CD4-positive, alpha-beta memory T cell (primary cell): ENCODE data around the gene LARP4B. TPM values are rescaled to one million over a fixed set of nuclear protein-coding genes. Genes with fewer than 3 reads are reported as not detected.

Experiments
- CTCF ChIA-PET: fragments of 350-600 bp; sonication (Branson Sonifier 250); formaldehyde crosslinking; loops from one replicate; lab custom pipeline; 2021; ENCODE audit warnings: inconsistent platforms; ENCODE audit not compliant: partially characterized antibody; lab: Charles Lee
- POLR2A ChIA-PET: fragments of 350-600 bp; sonication (Branson Sonifier 250); formaldehyde crosslinking; loops from one replicate; lab custom pipeline; 2021; ENCODE audit not compliant: partially characterized antibody; lab: Charles Lee
- DNase-seq, 5 donors: peaks; one replicate each; pipeline versions ENCODE4 v3.0.0 to v3.0.0-alpha.2; 2020 to 2022; ENCODE audit warnings: mixed read lengths in 1 of 5
- H3K27ac ChIP-seq: one replicate; pipeline ENCODE4 v1.7.0; 2013; ENCODE audit warnings: low read depth, low read length
- H3K27me3 ChIP-seq: 2 replicates; pipeline ENCODE4 v1.7.0; 2013; ENCODE audit warnings: mild to moderate bottlenecking, low read length, moderate library complexity; ENCODE audit not compliant: insufficient read depth
- H3K36me3 ChIP-seq: 2 replicates; pipeline ENCODE4 v1.7.0; 2013; ENCODE audit warnings: mild to moderate bottlenecking, low read length, moderate library complexity; ENCODE audit not compliant: insufficient read depth
- H3K4me1 ChIP-seq: 2 replicates; pipeline ENCODE4 v1.7.0; 2013; ENCODE audit warnings: mild to moderate bottlenecking, low read length, moderate library complexity; ENCODE audit not compliant: insufficient read depth
- H3K4me3 ChIP-seq, 2 donors: one replicate each; pipeline ENCODE4 v1.7.0; 2013; ENCODE audit warnings: low read length in 2 of 2, mild to moderate bottlenecking in 1 of 2
- H3K9me3 ChIP-seq, 2 donors: one replicate each; pipeline ENCODE4 v1.7.0; 2013; ENCODE audit warnings: low read length in 2 of 2, control low read depth in 1 of 2; ENCODE audit not compliant: control insufficient read depth in 1 of 2
- H3K27ac Mint-ChIP-seq, 7 donors: one replicate each; pipeline ENCODE4 v1.8.0; 2020 to 2021; ENCODE audit warnings: mixed read lengths in 7 of 7, mild to moderate bottlenecking in 6 of 7, inconsistent platforms in 3 of 7, moderate library complexity in 3 of 7
- H3K27me3 Mint-ChIP-seq, 2 donors: one replicate each; pipeline ENCODE4 v1.8.0; 2020 to 2021; ENCODE audit warnings: mixed read lengths in 2 of 2
- H3K36me3 Mint-ChIP-seq, 2 donors: one replicate each; pipeline ENCODE4 v1.8.0; 2020 to 2021; ENCODE audit warnings: mixed read lengths in 2 of 2, inconsistent platforms in 1 of 2, mild to moderate bottlenecking in 1 of 2
- H3K4me1 Mint-ChIP-seq, 4 donors: one replicate each; pipeline ENCODE4 v1.8.0; 2020 to 2021; ENCODE audit warnings: mixed read lengths in 4 of 4, mild to moderate bottlenecking in 1 of 4
- H3K4me3 Mint-ChIP-seq, 8 donors: one replicate each; pipeline ENCODE4 v1.8.0; 2020 to 2021; ENCODE audit warnings: mixed read lengths in 8 of 8, mild to moderate bottlenecking in 7 of 8, moderate library complexity in 6 of 8, inconsistent platforms in 3 of 8
- H3K9me3 Mint-ChIP-seq, 8 donors: one replicate each; pipeline ENCODE4 v1.8.0; 2020 to 2021; ENCODE audit warnings: mixed read lengths in 8 of 8, mild to moderate bottlenecking in 5 of 8, inconsistent platforms in 3 of 8, moderate library complexity in 1 of 8
- intact Hi-C: fragments of 100-400 bp; cut with micrococcal nuclease; formaldehyde crosslinking; loops from one replicate; pipeline ENCODE4 v1.15.1; 2023
- polyA plus RNA-seq, 2 donors: library from polyadenylated mRNA; unstranded; fragments of 300-500 nt; fragmentation: Illumina TruSeq; gene quantifications; one replicate each; pipeline ENCODE4 v1.2.3, GENCODE V29; 2021
- total RNA-seq, 2 experiments: library from RNA; stranded (reverse); gene quantifications; one replicate each; pipeline ENCODE4 v1.2.3, GENCODE V29; 2021

The LARP4B gene
- total and polyA plus RNA-seq, 4 experiments from 2014 or later, result 13.0 to 99.7 (median 61.9) TPM

DNA sequence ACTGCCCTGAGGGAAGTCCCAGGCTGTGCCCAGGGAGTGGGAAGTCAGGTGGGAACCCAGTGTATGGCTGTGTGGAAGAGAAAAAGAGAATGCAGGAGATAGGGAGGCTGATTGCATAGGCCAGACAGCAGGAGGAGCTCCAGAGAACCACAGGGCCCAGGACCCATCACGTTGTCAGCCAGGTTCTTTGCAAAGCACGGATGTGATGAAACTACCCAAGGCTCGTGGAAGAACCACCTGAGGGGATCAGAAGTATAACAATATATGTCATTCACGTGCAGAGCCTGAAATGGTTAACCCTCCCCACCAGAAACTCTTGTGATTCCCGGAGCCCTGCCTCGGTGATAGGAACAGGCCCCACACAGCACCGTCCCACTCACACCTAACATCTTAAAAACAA is 83.6 kb downstream of the LARP4B start:
- POLR2A ChIA-PET, result no interaction called here
- no peaks in the 10 kb centered on the region for H3K27me3 Mint-ChIP-seq
- intact Hi-C loops, result no loop called here
- peak overlapping the region in 3 of 7 donors; percentile 48 to 55 (median 52) for H3K27ac Mint-ChIP-seq
- H3K9me3 Mint-ChIP-seq, result peaks cover 0 to 9% (median 3%) of the 10 kb centered on the region in 8 donors
- Histone ChIP-seq H3K4me3 (no peak overlapping the region), H3K36me3 (peaks cover 16% of the 10 kb centered on the region), H3K27me3 (no peaks in the 10 kb centered on the region), H3K27ac (no peak overlapping the region), H3K9me3 (no peaks in the 10 kb centered on the region), H3K4me1 (peaks cover 15% of the 10 kb centered on the region)
- CTCF ChIA-PET, result no interaction called here
- H3K4me1 Mint-ChIP-seq, result peaks cover 43 to 73% (median 57%) of the 10 kb centered on the region in 4 donors
- H3K36me3 Mint-ChIP-seq, result peaks cover 56 to 82% of the 10 kb centered on the region in 2 donors
- no peak for DNase-seq
- H3K4me3 Mint-ChIP-seq, result no peak overlapping the region

DNA sequence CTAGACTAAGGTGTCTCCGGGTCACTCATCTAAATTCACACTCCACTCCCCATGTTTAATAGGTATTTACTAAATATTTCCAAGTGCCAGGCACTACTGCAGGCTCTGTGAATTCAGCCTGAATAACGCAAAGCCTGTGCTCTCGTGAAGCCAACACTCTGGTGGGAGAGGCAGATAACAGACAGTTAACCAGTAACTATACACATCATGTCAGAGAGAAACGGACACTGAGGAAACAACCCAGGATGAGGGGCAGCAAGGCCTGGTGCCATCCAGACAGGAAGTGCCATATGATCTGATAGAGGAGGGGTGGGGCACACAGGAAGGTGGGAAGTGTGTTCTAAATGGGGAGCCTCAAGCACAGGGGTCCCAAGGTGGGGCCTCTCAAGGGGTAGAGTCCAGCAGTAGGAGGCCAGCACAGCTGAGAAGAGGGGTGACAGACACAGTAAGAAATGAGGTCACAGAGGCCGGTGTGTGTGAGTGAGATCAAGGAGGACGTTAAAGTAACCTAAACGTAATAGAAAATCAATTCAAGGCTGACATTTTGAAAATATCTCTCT is 85.3 kb downstream of the LARP4B start:
- Mint-ChIP-seq H3K9me3 (peaks cover 0 to 6% (median 3%) of the 10 kb centered on the region in 8 donors), H3K4me3 (peak overlapping the region in 1 of 8 donors; percentile 20), H3K4me1 (peaks cover 33 to 57% (median 46%) of the 10 kb centered on the region in 4 donors), H3K36me3 (peaks cover 43 to 73% of the 10 kb centered on the region in 2 donors), H3K27me3 (no peaks in the 10 kb centered on the region), H3K27ac (peak overlapping the region; percentile 44 to 73 (median 58))
- Histone ChIP-seq H3K27ac (no peak overlapping the region), H3K4me3 (no peak overlapping the region), H3K4me1 (peaks cover 15% of the 10 kb centered on the region), H3K9me3 (no peaks in the 10 kb centered on the region), H3K36me3 (peaks cover 23% of the 10 kb centered on the region), H3K27me3 (no peaks in the 10 kb centered on the region)
- ChIA-PET POLR2A (no interaction called here), CTCF (no interaction called here)
- DNase-seq, result no peak
- intact Hi-C loops, result no loop called here

DNA sequence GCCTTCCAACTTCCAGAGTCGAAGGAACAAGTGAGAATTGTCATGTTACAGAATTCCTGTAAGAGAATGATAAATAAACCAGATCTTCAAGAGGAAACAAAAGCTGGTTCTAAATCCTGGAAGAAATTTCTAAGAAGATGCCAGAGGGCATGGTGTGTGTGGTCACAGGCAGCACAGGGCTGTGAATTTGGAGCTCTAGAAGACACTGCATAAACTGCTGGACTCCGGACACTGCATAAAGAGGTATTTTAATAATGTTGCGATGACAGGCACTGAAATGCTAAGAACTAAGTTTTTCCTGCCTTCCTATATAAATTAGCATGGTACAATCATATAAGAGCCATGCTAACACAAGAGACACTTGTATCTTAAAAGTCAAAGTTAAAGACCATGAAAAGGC is 86.0 kb downstream of the LARP4B start:
- H3K4me1 ChIP-seq, result peaks cover 15% of the 10 kb centered on the region
- Mint-ChIP-seq H3K27me3 (no peaks in the 10 kb centered on the region), H3K9me3 (peaks cover 0 to 5% (median 1%) of the 10 kb centered on the region in 8 donors), H3K27ac (peak overlapping the region in 6 of 7 donors; percentile 24 to 84 (median 46)), H3K36me3 (peaks cover 39 to 74% of the 10 kb centered on the region in 2 donors), H3K4me1 (peaks cover 32 to 57% (median 45%) of the 10 kb centered on the region in 4 donors), H3K4me3 (no peak overlapping the region)
- H3K9me3 ChIP-seq, result no peaks in the 10 kb centered on the region
- no peaks in the 10 kb centered on the region for H3K27me3 ChIP-seq
- intact Hi-C loops, result no loop called here
- peaks cover 30% of the 10 kb centered on the region for H3K36me3 ChIP-seq
- DNase-seq, result no peak
- CTCF ChIA-PET, result no interaction called here
- POLR2A ChIA-PET, result no interaction called here
- H3K27ac ChIP-seq, result no peak overlapping the region
- H3K4me3 ChIP-seq, result no peak overlapping the region

DNA sequence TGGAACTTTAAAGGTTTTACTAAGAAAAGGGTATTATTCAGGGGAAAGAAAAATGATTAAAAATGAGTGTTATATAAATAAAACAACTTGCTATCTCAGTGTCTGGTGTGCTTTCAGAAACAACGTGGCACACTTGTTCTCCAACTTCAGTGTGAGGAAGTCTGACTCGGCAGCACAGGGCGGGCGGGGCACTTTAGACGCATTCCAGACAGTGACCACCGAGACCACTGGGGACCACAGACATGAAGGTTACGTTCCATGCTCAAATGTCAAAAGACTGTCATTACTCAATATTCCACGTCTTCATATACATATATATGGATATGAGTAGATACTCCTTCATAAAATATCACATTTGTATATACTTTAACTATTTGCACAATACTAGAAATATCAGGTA is 87.0 kb downstream of the LARP4B start:
- DNase-seq, result no peak
- Histone ChIP-seq H3K9me3 (no peaks in the 10 kb centered on the region), H3K4me3 (no peak overlapping the region), H3K36me3 (peaks cover 39% of the 10 kb centered on the region), H3K27me3 (no peaks in the 10 kb centered on the region), H3K27ac (no peak overlapping the region), H3K4me1 (peaks cover 15% of the 10 kb centered on the region)
- intact Hi-C loops, result no loop called here
- Mint-ChIP-seq H3K4me3 (no peak overlapping the region), H3K27ac (peak overlapping the region in 5 of 7 donors; percentile 16 to 78 (median 24)), H3K27me3 (no peaks in the 10 kb centered on the region), H3K9me3 (peaks cover 0 to 2% (median 0%) of the 10 kb centered on the region in 8 donors), H3K36me3 (peaks cover 34 to 73% of the 10 kb centered on the region in 2 donors), H3K4me1 (peaks cover 27 to 52% (median 40%) of the 10 kb centered on the region in 4 donors)
- ChIA-PET CTCF (no interaction called here), POLR2A (interaction anchor here (0.6 kb wide), 1 partner anchor 639 kb away, joined by 3 read pairs; no protein-coding TSS in a partner anchor)

DNA sequence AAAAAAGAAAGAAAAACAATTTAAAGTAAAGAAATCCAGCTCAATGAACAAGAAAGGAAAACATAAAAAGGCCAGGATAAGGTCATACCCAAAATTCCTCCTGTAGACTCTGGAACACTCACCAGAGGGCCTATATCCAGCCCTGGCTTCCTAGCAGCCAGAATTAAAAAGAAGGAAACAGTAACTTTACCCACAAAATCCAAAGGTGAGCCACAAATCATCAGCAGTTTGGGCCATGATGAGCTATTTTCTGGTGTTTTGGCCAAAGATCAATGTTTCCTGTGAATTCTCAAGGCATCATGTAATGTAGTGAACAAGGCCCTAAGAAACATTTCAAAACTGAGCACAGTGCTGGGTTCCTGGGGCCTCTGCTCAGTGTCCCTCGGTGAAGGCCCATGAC is 87.8 kb downstream of the LARP4B start:
- no peaks in the 10 kb centered on the region for H3K9me3 Mint-ChIP-seq
- no peak overlapping the region for H3K27ac ChIP-seq
- ChIA-PET CTCF (no interaction called here), POLR2A (interaction anchor here (0.6 kb wide), 2 partner anchors 325 to 638 kb away, joined by 3 to 4 read pairs; no protein-coding TSS in a partner anchor)
- no peak for DNase-seq
- H3K36me3 Mint-ChIP-seq, result peaks cover 33 to 75% of the 10 kb centered on the region in 2 donors
- no peak overlapping the region for H3K27ac Mint-ChIP-seq
- no peaks in the 10 kb centered on the region for H3K27me3 Mint-ChIP-seq
- peaks cover 46% of the 10 kb centered on the region for H3K36me3 ChIP-seq
- peaks cover 15% of the 10 kb centered on the region for H3K4me1 ChIP-seq
- no peak overlapping the region for H3K4me3 ChIP-seq
- H3K4me3 Mint-ChIP-seq, result no peak overlapping the region
- H3K4me1 Mint-ChIP-seq, result peaks cover 27 to 49% (median 39%) of the 10 kb centered on the region in 4 donors
- intact Hi-C loops, result no loop called here
- H3K9me3 ChIP-seq, result no peaks in the 10 kb centered on the region
- no peaks in the 10 kb centered on the region for H3K27me3 ChIP-seq

DNA sequence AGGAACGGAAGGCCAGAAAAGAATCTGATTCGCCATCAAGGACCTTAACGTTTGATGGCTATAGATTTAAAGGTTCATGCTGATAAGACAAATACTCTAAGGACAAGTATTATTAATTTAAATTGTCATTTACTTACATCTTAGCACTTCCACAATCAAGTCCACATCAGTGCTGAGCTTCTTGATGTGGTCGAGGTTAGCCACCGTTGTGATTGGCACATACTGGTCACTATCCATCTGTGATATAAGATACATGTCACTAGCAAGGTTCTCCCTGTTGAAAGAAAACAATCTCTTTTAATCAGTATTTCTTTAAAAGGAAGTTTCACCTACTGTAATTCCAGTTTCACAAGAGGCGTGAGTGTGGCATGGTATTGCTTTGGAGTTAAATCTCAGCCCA is 88.7 kb downstream of the LARP4B start:
- CTCF ChIA-PET, result no interaction called here
- Mint-ChIP-seq H3K27ac (no peak overlapping the region), H3K9me3 (no peaks in the 10 kb centered on the region), H3K4me1 (peaks cover 25 to 49% (median 36%) of the 10 kb centered on the region in 4 donors), H3K27me3 (no peaks in the 10 kb centered on the region), H3K36me3 (peaks cover 37 to 78% of the 10 kb centered on the region in 2 donors), H3K4me3 (no peak overlapping the region)
- no peaks in the 10 kb centered on the region for H3K27me3 ChIP-seq
- H3K36me3 ChIP-seq, result peaks cover 42% of the 10 kb centered on the region
- H3K27ac ChIP-seq, result no peak overlapping the region
- H3K9me3 ChIP-seq, result no peaks in the 10 kb centered on the region
- intact Hi-C loops, result no loop called here
- no peak overlapping the region for H3K4me3 ChIP-seq
- POLR2A ChIA-PET, result no interaction called here
- no peak for DNase-seq
- peaks cover 15% of the 10 kb centered on the region for H3K4me1 ChIP-seq

DNA sequence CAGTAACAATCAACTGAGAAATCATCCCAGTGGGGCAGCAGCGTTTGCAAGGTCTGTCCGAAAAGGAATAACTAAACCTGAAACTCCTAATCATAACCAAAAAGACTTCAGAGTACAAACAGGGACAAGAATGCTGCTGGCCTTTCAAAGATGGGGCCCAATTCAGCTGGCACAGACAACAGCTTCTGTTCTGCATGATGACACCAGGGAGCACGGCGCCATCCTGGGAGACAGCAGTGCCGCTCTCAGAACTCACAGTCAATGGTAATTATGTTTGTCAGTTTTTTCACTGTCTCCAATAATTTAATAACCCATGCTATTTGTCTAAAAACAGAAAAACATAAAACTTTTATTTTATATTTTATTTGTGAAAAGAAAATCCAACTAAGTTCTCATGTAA is 90.0 kb downstream of the LARP4B start:
- Histone ChIP-seq H3K4me3 (no peak overlapping the region), H3K9me3 (no peaks in the 10 kb centered on the region), H3K4me1 (peaks cover 7% of the 10 kb centered on the region), H3K27me3 (no peaks in the 10 kb centered on the region), H3K36me3 (peaks cover 40% of the 10 kb centered on the region), H3K27ac (no peak overlapping the region)
- POLR2A ChIA-PET, result no interaction called here
- Mint-ChIP-seq H3K9me3 (no peaks in the 10 kb centered on the region), H3K4me3 (no peak overlapping the region), H3K27ac (no peak overlapping the region), H3K4me1 (peaks cover 22 to 43% (median 31%) of the 10 kb centered on the region in 4 donors), H3K36me3 (peaks cover 30 to 81% of the 10 kb centered on the region in 2 donors), H3K27me3 (no peaks in the 10 kb centered on the region)
- CTCF ChIA-PET, result no interaction called here
- intact Hi-C loops, result no loop called here
- no peak for DNase-seq
